CD4-positive, alpha-beta T cell (primary cell): ENCODE data around the gene SOX5. TPM values are rescaled to one million over a fixed set of nuclear protein-coding genes. Genes with fewer than 3 reads are reported as not detected.

Experiments used
- ATAC-seq: fragments of 200-7000 bp; cut with Tn5 transposase; one replicate; pipeline ENCODE4 v1.10.0; 2022; ENCODE audit warnings: mild to moderate bottlenecking; ENCODE audit not compliant: poor library complexity
- CTCF ChIA-PET: fragments of 350-600 bp; sonication (Branson Sonifier 250); formaldehyde crosslinking; loops from one replicate; lab custom pipeline; 2021; ENCODE audit warnings: antibody characterized with exemption, inconsistent platforms; lab: Charles Lee
- POLR2A ChIA-PET: fragments of 350-600 bp; sonication (Branson Sonifier 250); formaldehyde crosslinking; loops from one replicate; lab custom pipeline; 2021; ENCODE audit warnings: antibody characterized with exemption, inconsistent platforms; lab: Charles Lee
- DNase-seq, 14 experiments: peaks; one replicate each; pipeline ENCODE4 v3.0.0-alpha.2; 2013 to 2020; ENCODE audit warnings: mixed read lengths in 2 of 14
- H3K27ac ChIP-seq, 2 donors: one replicate each; pipeline versions ENCODE4 v1.5.1 to v1.7.0; 2013; ENCODE audit warnings: low read length in 2 of 2, low read depth in 1 of 2, mild to moderate bottlenecking in 1 of 2
- H3K27me3 ChIP-seq, 2 experiments: 1 replicate in 1 of 2; 2 replicates in 1 of 2; pipeline versions ENCODE4 v1.6.1 to v1.7.0; 2013; ENCODE audit warnings: low read length in 2 of 2, control low read depth in 1 of 2, mild to moderate bottlenecking in 1 of 2, moderate library complexity in 1 of 2; ENCODE audit not compliant: insufficient read depth in 2 of 2, control insufficient read depth in 1 of 2
- H3K36me3 ChIP-seq: one replicate; pipeline ENCODE4 v1.6.1; 2013; ENCODE audit warnings: low read length, control low read depth; ENCODE audit not compliant: insufficient read depth
- H3K4me1 ChIP-seq: one replicate; pipeline ENCODE4 v1.6.1; 2013; ENCODE audit warnings: low read length, control low read depth; ENCODE audit not compliant: insufficient read depth
- H3K4me3 ChIP-seq: one replicate; pipeline ENCODE4 v1.5.1; 2013; ENCODE audit warnings: mild to moderate bottlenecking, low read length, moderate library complexity
- H3K9me3 ChIP-seq, 2 experiments: 1 replicate in 1 of 2; 2 replicates in 1 of 2; pipeline versions ENCODE4 v1.6.1 to v1.7.0; 2013; ENCODE audit warnings: low read length in 2 of 2, mild to moderate bottlenecking in 2 of 2, control low read depth in 1 of 2, moderate library complexity in 1 of 2; ENCODE audit not compliant: control insufficient read depth in 1 of 2, insufficient read depth in 1 of 2
- H3K27ac Mint-ChIP-seq: one replicate; pipeline ENCODE4 v1.8.0; 2020; ENCODE audit warnings: mixed read lengths
- H3K27me3 Mint-ChIP-seq: one replicate; pipeline ENCODE4 v1.8.0; 2021; ENCODE audit warnings: mixed read lengths
- H3K36me3 Mint-ChIP-seq: one replicate; pipeline ENCODE4 v1.8.0; 2021; ENCODE audit warnings: low read depth, mixed read lengths
- H3K4me1 Mint-ChIP-seq: one replicate; pipeline ENCODE4 v1.8.0; 2021; ENCODE audit warnings: low read depth, mixed read lengths
- H3K4me3 Mint-ChIP-seq: one replicate; pipeline ENCODE4 v1.8.0; 2020; ENCODE audit warnings: mild to moderate bottlenecking, mixed read lengths
- H3K9me3 Mint-ChIP-seq: one replicate; pipeline ENCODE4 v1.8.0; 2020; ENCODE audit warnings: mixed read lengths
- intact Hi-C, 2 experiments: fragments of 100-400 bp; cut with DNase I in 1 of 2; cut with micrococcal nuclease in 1 of 2; formaldehyde crosslinking; loops; one replicate each; pipeline versions ENCODE4 v1.15.1 to v1.9.0; 2023 to 2025; cut with DNase I, micrococcal nuclease
- total RNA-seq, 174 experiments: library from RNA in 2 of 174; stranded (reverse) in 2 of 174; gene quantifications; one replicate each; pipeline ENCODE4 v1.2.3 and lab custom pipeline; 2021 to 2026
- TF ChIP-seq, protein P1 (sequence below): fragments of 200-600 bp; IDR thresholded peaks from one replicate; pipeline ENCODE4 v1.8.0; 2022; ENCODE audit warnings: antibody characterized with exemption, mild to moderate bottlenecking

The SOX5 gene
- total RNA-seq, 2 experiments from 2014 or later: not detected

DNA sequence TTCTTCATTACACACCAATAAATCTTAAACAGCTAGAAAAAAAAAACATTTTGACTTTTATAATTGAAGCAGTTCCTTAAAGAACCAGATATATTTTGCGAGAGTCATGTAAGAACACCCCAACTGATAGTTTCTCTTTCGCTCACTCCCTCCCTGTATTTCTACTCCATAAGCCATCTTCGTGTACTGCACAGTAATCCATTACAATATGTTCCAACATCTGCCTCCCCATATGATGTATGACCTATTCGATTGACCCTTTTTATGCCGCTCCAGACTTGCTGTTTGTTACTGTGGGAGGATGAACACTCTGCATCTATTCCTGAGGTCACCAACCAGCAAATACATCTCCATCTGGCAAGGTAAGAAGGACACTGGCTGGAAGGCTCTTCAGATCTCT, 331.7 kb downstream of the SOX5 start:
- no peaks in the 10 kb centered on the region for H3K36me3 ChIP-seq
- Mint-ChIP-seq H3K27me3 (no peaks in the 10 kb centered on the region), H3K9me3 (peaks cover 3% of the 10 kb centered on the region), H3K27ac (no peak overlapping the region), H3K36me3 (no peaks in the 10 kb centered on the region), H3K4me1 (no peaks in the 10 kb centered on the region), H3K4me3 (no peak overlapping the region)
- no peak overlapping the region for H3K27ac ChIP-seq
- ChIA-PET POLR2A (no interaction called here), CTCF (no interaction called here)
- H3K27me3 ChIP-seq: no peaks in the 10 kb centered on the region
- intact Hi-C loops: no loop called here
- TF ChIP-seq, protein P1, sequence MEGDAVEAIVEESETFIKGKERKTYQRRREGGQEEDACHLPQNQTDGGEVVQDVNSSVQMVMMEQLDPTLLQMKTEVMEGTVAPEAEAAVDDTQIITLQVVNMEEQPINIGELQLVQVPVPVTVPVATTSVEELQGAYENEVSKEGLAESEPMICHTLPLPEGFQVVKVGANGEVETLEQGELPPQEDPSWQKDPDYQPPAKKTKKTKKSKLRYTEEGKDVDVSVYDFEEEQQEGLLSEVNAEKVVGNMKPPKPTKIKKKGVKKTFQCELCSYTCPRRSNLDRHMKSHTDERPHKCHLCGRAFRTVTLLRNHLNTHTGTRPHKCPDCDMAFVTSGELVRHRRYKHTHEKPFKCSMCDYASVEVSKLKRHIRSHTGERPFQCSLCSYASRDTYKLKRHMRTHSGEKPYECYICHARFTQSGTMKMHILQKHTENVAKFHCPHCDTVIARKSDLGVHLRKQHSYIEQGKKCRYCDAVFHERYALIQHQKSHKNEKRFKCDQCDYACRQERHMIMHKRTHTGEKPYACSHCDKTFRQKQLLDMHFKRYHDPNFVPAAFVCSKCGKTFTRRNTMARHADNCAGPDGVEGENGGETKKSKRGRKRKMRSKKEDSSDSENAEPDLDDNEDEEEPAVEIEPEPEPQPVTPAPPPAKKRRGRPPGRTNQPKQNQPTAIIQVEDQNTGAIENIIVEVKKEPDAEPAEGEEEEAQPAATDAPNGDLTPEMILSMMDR: no peak
- ATAC-seq: no peak
- H3K4me1 ChIP-seq: no peaks in the 10 kb centered on the region
- no peaks in the 10 kb centered on the region for H3K9me3 ChIP-seq
- DNase-seq: no peak
- H3K4me3 ChIP-seq: no peak overlapping the region

GRCh38 chr12:23614280-23614679, 335.2 kb downstream of the SOX5 start:
- H3K4me3 Mint-ChIP-seq: no peak overlapping the region
- H3K36me3 Mint-ChIP-seq: no peaks in the 10 kb centered on the region
- Histone ChIP-seq H3K36me3 (no peaks in the 10 kb centered on the region), H3K4me3 (no peak overlapping the region), H3K4me1 (no peaks in the 10 kb centered on the region), H3K9me3 (no peaks in the 10 kb centered on the region), H3K27ac (no peak overlapping the region), H3K27me3 (no peaks in the 10 kb centered on the region)
- H3K27me3 Mint-ChIP-seq: no peaks in the 10 kb centered on the region
- TF ChIP-seq, protein P1: no peak
- DNase-seq (no peak), ATAC-seq (no peak)
- POLR2A ChIA-PET: no interaction called here
- peaks cover 5% of the 10 kb centered on the region for H3K9me3 Mint-ChIP-seq
- CTCF ChIA-PET: no interaction called here
- no peaks in the 10 kb centered on the region for H3K4me1 Mint-ChIP-seq
- intact Hi-C loops: no loop called here
- H3K27ac Mint-ChIP-seq: no peak overlapping the region

DNA sequence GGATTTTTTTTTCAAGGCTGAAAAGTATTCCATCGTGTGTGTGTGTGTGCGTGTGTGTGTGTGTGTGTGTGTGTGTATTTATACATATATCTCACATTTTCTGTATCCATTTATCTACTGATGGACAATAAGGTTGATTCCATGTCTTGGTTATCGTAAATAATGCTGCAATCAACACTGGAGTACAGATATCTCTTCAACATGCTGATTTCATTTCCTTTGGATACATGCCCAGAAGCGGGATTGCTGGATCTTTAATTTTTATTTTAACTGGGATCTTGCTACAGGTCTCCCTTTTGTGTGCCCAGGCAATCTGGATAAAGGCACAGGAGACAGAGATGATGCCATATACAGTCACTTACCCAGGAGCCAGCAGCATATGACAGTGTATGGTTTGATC, 338.1 kb downstream of the SOX5 start:
- no peak overlapping the region for H3K4me3 ChIP-seq
- H3K4me1 ChIP-seq: no peaks in the 10 kb centered on the region
- TF ChIP-seq, protein P1: no peak
- Mint-ChIP-seq H3K36me3 (no peaks in the 10 kb centered on the region), H3K4me1 (no peaks in the 10 kb centered on the region), H3K27me3 (no peaks in the 10 kb centered on the region), H3K4me3 (no peak overlapping the region), H3K9me3 (peaks cover 9% of the 10 kb centered on the region), H3K27ac (no peak overlapping the region)
- H3K27me3 ChIP-seq: no peaks in the 10 kb centered on the region
- intact Hi-C loops: no loop called here
- POLR2A ChIA-PET: no interaction called here
- H3K27ac ChIP-seq: no peak overlapping the region
- CTCF ChIA-PET: no interaction called here
- ATAC-seq (no peak), DNase-seq (no peak)
- no peaks in the 10 kb centered on the region for H3K36me3 ChIP-seq
- H3K9me3 ChIP-seq: no peaks in the 10 kb centered on the region
